ENCODE data around the gene SBK3. TPM values are rescaled to one million over a fixed set of nuclear protein-coding genes. Genes with fewer than 3 reads are reported as not detected.
A peak's percentile ranks its signal among the peaks of the same experiment; 100 is the strongest.

Gene SBK3
- total and polyA plus RNA-seq, 2 of the 8 experiments (the other 6 are each of a cell fraction or from before 2014, with no cell fraction given) = 0.76 to 1.5 TPM

- Histone ChIP-seq H2AK5ac (ENCODE audit: low read depth, low read length) (no peak overlapping the region), H3K23me2 (ENCODE audit: low read depth, low read length) (peaks cover 7% of the 10 kb centered on the region; the same call in 1 of the 2 replicates), H4K91ac (replicated peaks; ENCODE audit: insufficient read length, low read length) (no peak overlapping the region), H2BK12ac (ENCODE audit: low read depth, low read length) (no peak overlapping the region), H3K9me3 (ENCODE audit: insufficient read depth in 2 of 2, low read depth in 1 of 2, low read length in 1 of 2) (no peaks in the 10 kb centered on the region), H2BK120ac (replicated peaks; ENCODE audit: low read depth, low read length) (no peak overlapping the region), H3K56ac (replicated peaks; ENCODE audit: insufficient read length, low read depth, low read length) (no peak overlapping the region), H3K36me3 (ENCODE audit: control insufficient read depth in 2 of 4, insufficient read depth in 4 of 4, low read length in 3 of 4) (no peaks in the 10 kb centered on the region), H3K4me1 (replicated peaks in 1 of 4; ENCODE audit: control insufficient read depth in 3 of 4, insufficient read depth in 4 of 4, low read length in 3 of 4) (peaks cover 2 to 10% (median 6%) of the 10 kb centered on the region in 4 experiments; a peak in 6 of 7 replicates), H4K20me1 (replicated peaks in 1 of 2; ENCODE audit: control insufficient read depth in 1 of 2, insufficient read depth in 2 of 2, low read length in 2 of 2) (no peaks in the 10 kb centered on the region), H4K5ac (ENCODE audit: insufficient read length, low read depth, low read length) (no peak overlapping the region), H3K14ac (ENCODE audit: insufficient read length) (no peak overlapping the region), H3K18ac (ENCODE audit: extremely low read depth, low read length) (peak overlapping the region; percentile 88; the same call in 1 of the 2 replicates), H3K27me3 (replicated peaks in 1 of 4; ENCODE audit: control insufficient read depth in 3 of 4, extremely low read depth in 1 of 4, insufficient read depth in 3 of 4, low read length in 3 of 4) (peaks cover 0 to 3% (median 0%) of the 10 kb centered on the region in 4 experiments; a peak in 1 of 7 replicates), H4K8ac (ENCODE audit: extremely low read depth, insufficient read depth, low read length) (no peak overlapping the region), H3K79me2 (ENCODE audit: control insufficient read depth in 1 of 2, insufficient read depth in 2 of 2, low read length in 2 of 2) (no peaks in the 10 kb centered on the region), H3K9ac (replicated peaks in 1 of 4; ENCODE audit: extremely low read depth in 1 of 4, low read depth in 3 of 4, low read length in 3 of 4) (0 out of 7 replicates have a peak overlapping the region, but pooled peaks of 1 of the 4 experiments have one; percentile 40), H2BK5ac (ENCODE audit: low read depth, low read length) (no peak overlapping the region), H3K23ac (ENCODE audit: insufficient read length) (no peak overlapping the region), H3K4me3 (ENCODE audit: extremely low read depth in 1 of 4, insufficient read depth in 2 of 4, low read depth in 3 of 4, low read length in 4 of 4) (no peak overlapping the region; a peak in 1 of 8 replicates), H3K4me2 (ENCODE audit: insufficient read depth in 1 of 2, low read depth in 2 of 2, low read length in 2 of 2) (peak overlapping the region; percentile 50 to 52), H3K4ac (replicated peaks; ENCODE audit: insufficient read length, low read depth, low read length) (no peak overlapping the region), H2BK20ac (ENCODE audit: low read length) (peak overlapping the region; percentile 93; the same call in 1 of the 2 replicates), H3K27ac (ENCODE audit: low read depth, low read length) (no peak overlapping the region), H2BK15ac (ENCODE audit: low read length) (no peak overlapping the region), H2AFZ (ENCODE audit: low read length) (peak overlapping the region; percentile 63; the same call in 1 of the 2 replicates), H3K79me1 (ENCODE audit: low read depth, low read length) (no peaks in the 10 kb centered on the region)
- DNase-seq (ENCODE audit: low read depth in 1 of 2, low spot score in 2 of 2) = no peak
- ChIA-PET CTCF (ENCODE audit: partially characterized antibody) (interaction anchor here (0.6 to 1.2 kb wide), 4 partner anchors 9 to 187 kb away, joined by 3 to 4 read pairs (median 3); partner anchors contain the start of gene SBK2), POLR2A (ENCODE audit: partially characterized antibody) (interaction anchor here (0.6 to 1.6 kb wide), 7 partner anchors 14 to 76 kb away, joined by 3 to 5 read pairs (median 3); partner anchors contain the start of gene ZNF628)
- FAIRE-seq = no peak
- WGBS, 2 experiments (ENCODE audit: extremely low coverage in 1 of 2, insufficient coverage in 1 of 2, insufficient read length in 1 of 2, insufficient replicate concordance in 2 of 2, low coverage in 1 of 2, low lambda C conversion rate in 2 of 2, missing lambda C conversion rate in 1 of 2) = 61% methylated on average over 13 of the region's 13 CpGs; no CpG with 5 or more reads in 1 of the 2 experiments
- no peak for TF ChIP-seq RNF2 (IDR thresholded peaks at IDR 0.05; ENCODE audit: borderline replicate concordance, low read depth, low read length, missing control alignments, poor library complexity, severe bottlenecking)
Measured at GRCh38 chr19:55552620-55553019, 7.3 kb upstream of the SBK3 start.
